ENCODE measurements around the gene NINL. TPM values are rescaled to one million over a fixed set of nuclear protein-coding genes. Genes with fewer than 3 reads are reported as not detected.

The NINL gene
- total and polyA plus RNA-seq, 7 donors = 2.4 to 19.9 (median 9.6) TPM

DNA sequence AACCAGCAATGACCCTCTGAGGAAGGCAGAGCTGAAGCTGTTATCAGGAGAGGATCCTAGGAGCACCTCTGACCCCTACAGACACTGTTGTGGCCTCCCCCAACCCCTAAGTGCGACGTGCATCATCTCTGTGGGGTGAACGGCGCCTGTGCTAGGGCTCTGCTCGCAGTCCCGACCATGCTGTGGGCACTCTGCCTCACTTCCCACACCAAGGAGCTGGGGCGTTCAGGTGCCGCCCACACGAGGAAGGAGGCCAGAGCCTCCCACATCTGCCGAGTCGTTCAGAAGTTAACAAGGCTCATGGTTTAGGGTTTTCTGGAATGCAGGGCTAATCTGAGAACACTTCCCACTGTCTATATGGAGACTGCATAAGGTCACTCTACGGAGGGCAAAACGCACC, 115.8 kb downstream of the NINL start:
- intact Hi-C loops (cut with DNase I) = no loop called here
- H3K27ac ChIP-seq = no peak overlapping the region
- WGBS, 2 donors = 92 to 94% methylated on average over 13 of the region's 13 CpGs
- TF ChIP-seq, protein P1, sequence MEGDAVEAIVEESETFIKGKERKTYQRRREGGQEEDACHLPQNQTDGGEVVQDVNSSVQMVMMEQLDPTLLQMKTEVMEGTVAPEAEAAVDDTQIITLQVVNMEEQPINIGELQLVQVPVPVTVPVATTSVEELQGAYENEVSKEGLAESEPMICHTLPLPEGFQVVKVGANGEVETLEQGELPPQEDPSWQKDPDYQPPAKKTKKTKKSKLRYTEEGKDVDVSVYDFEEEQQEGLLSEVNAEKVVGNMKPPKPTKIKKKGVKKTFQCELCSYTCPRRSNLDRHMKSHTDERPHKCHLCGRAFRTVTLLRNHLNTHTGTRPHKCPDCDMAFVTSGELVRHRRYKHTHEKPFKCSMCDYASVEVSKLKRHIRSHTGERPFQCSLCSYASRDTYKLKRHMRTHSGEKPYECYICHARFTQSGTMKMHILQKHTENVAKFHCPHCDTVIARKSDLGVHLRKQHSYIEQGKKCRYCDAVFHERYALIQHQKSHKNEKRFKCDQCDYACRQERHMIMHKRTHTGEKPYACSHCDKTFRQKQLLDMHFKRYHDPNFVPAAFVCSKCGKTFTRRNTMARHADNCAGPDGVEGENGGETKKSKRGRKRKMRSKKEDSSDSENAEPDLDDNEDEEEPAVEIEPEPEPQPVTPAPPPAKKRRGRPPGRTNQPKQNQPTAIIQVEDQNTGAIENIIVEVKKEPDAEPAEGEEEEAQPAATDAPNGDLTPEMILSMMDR (IDR thresholded peaks at IDR 0.05) = no peak
- no peak for TF ChIP-seq POLR2A (IDR thresholded peaks at IDR 0.05)
- no peak for TF ChIP-seq EP300 (IDR thresholded peaks at IDR 0.05)
- TF ChIP-seq POLR2AphosphoS5 (IDR thresholded peaks at IDR 0.05) = no peak
- H3K9me3 ChIP-seq = no peaks in the 10 kb centered on the region
- H3K4me3 ChIP-seq = no peak overlapping the region
- peaks cover 12 to 67% (median 23%) of the 10 kb centered on the region in 4 donors for H3K36me3 ChIP-seq
- no peaks in the 10 kb centered on the region for H3K4me1 ChIP-seq
- no peaks in the 10 kb centered on the region for H3K27me3 ChIP-seq
- DNase-seq = no peak

DNA sequence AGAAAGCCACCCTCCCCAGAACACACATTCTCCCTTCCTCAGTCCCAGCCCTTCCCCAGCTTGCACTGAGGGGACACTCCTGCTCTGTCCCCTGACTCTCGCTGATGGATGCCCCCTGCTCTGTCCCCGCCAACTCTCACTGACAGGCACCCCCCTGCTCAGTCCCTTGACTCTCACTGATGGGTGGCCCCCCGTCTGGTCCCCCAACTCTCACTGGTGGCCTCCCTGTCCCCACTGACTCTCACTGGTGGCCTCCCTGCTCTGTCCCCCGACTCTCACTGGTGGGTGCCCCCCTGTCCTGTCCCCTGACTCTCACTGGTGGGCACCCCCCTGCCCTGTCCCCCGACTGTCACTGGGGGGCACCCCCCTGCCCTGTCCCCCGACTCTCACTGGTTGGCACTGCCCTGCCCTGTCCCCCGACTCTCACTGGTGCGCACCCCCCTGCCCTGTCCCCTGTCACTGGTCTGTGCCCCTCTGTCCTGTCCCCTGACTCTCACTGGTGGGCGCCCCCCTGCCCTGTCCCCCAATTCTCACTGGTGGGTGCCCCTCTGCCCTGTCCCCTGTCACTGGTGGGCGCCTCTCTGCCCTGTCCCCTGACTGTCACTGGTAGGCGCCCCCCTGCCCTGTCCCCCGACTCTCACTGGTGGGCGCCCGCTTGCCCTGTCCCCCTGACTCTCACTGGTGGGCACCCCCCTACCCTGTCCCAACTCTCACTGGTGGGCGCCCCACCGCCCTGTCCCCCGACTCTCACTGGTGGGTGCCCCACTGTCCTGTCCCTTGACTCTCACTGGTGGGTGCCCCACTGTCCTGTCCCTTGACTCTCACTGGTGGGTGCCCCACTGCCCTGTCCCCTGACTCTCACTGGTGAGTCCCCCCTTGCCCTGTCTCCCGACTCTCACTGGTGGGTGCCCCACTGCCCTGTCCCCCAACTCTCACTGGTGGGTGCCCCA, 116.9 kb downstream of the NINL start:
- no peaks in the 10 kb centered on the region for H3K27me3 ChIP-seq
- peak; percentile 58 for DNase-seq
- 96% methylated on average over 18 of the region's 18 CpGs for WGBS, 2 donors
- H3K36me3 ChIP-seq = peaks cover 14 to 78% (median 23%) of the 10 kb centered on the region in 4 donors
- no peaks in the 10 kb centered on the region for H3K9me3 ChIP-seq
- H3K4me1 ChIP-seq = no peaks in the 10 kb centered on the region
- no peak overlapping the region for H3K27ac ChIP-seq
- intact Hi-C loops (cut with DNase I) = no loop called here
- no peak overlapping the region for H3K4me3 ChIP-seq
- TF ChIP-seq EP300 (IDR thresholded peaks at IDR 0.05) = no peak
- TF ChIP-seq POLR2A (IDR thresholded peaks at IDR 0.05) = no peak
- no peak for TF ChIP-seq POLR2AphosphoS5 (IDR thresholded peaks at IDR 0.05)
- TF ChIP-seq, protein P1 (IDR thresholded peaks at IDR 0.05) = no peak

DNA sequence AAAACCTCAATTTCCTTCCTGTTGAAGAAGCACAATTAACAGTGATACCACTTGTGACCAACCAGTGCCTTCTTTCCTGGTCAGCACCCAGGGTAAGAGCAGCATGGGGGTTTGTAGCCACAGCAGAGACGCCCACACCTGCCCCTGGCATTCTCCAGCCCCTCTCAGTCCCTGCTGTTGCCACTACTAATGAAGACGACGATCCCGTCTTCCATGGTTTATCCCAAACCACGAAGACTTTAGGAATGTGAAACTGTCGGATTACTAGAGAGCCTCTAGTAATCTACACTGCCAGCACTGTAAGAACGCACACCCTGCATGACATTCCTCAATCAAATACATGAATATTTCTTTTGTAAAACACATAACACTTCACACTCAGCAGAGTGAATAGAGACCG, 117.9 kb downstream of the NINL start:
- WGBS, 2 donors = 91 to 92% methylated on average over 8 of the region's 8 CpGs

DNA sequence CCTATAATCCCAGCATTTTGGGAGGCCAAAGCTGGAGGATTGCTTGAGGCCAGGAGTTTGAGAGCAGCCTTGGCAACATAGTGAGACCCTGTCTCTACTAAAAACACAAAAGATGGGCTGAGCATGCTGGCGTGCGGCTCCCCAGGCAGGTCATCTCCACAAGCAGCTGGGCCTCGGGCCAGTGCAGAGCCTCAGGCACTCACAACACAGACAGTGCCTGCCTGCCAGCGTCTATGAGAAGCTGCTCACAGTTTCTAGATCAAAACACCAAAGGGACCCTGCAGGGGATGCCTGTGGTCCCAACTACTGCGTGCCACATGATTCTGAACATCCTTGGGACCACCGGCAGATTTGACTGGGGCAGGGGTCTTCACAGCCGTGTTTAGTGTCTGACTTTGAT, 118.5 kb downstream of the NINL start:
- no peak for TF ChIP-seq EP300 (IDR thresholded peaks at IDR 0.05)
- no peak for TF ChIP-seq POLR2A (IDR thresholded peaks at IDR 0.05)
- Histone ChIP-seq H3K27me3 (no peaks in the 10 kb centered on the region), H3K27ac (no peak overlapping the region), H3K4me3 (no peak overlapping the region), H3K9me3 (no peaks in the 10 kb centered on the region), H3K4me1 (no peaks in the 10 kb centered on the region), H3K36me3 (peaks cover 14 to 94% (median 23%) of the 10 kb centered on the region in 4 donors)
- DNase-seq = peak; percentile 43
- intact Hi-C loops (cut with DNase I) = no loop called here
- WGBS, 2 donors = 94 to 95% methylated on average over 7 of the region's 7 CpGs

More for the DNA sequence above, 117.9 kb downstream of the NINL start:
- Histone ChIP-seq H3K4me1 (no peaks in the 10 kb centered on the region), H3K27me3 (no peaks in the 10 kb centered on the region), H3K27ac (no peak overlapping the region), H3K9me3 (no peaks in the 10 kb centered on the region), H3K36me3 (peaks cover 14 to 88% (median 23%) of the 10 kb centered on the region in 4 donors), H3K4me3 (no peak overlapping the region)
- intact Hi-C loops (cut with DNase I) = no loop called here
- peak; percentile 32 for DNase-seq
- TF ChIP-seq POLR2A (IDR thresholded peaks at IDR 0.05) = no peak
- TF ChIP-seq POLR2AphosphoS5 (IDR thresholded peaks at IDR 0.05) = no peak
- no peak for TF ChIP-seq EP300 (IDR thresholded peaks at IDR 0.05)
- TF ChIP-seq, protein P1 (IDR thresholded peaks at IDR 0.05) = no peak
